Testis (tissue), 2 donors: ENCODE measurements around the gene GLOD5.

Source experiments
- POLR2A ChIP-seq: fragments of 450-650 bp; IDR thresholded peaks from one replicate; pipeline ENCODE4 v1.6.1; 2017; ENCODE audit warnings: antibody characterized with exemption, mild to moderate bottlenecking, moderate library complexity
- TF ChIP-seq, protein P1 (sequence below), 3 experiments: fragments of 450-650 bp in 2 of 3; fragments of 200-600 bp in 1 of 3; sonication (generic) in 1 of 3; IDR thresholded peaks; one replicate each; pipeline ENCODE4 v1.5.1; 2016 to 2019; ENCODE audit warnings: antibody characterized with exemption in 3 of 3, mild to moderate bottlenecking in 2 of 3, moderate library complexity in 1 of 3

DNA sequence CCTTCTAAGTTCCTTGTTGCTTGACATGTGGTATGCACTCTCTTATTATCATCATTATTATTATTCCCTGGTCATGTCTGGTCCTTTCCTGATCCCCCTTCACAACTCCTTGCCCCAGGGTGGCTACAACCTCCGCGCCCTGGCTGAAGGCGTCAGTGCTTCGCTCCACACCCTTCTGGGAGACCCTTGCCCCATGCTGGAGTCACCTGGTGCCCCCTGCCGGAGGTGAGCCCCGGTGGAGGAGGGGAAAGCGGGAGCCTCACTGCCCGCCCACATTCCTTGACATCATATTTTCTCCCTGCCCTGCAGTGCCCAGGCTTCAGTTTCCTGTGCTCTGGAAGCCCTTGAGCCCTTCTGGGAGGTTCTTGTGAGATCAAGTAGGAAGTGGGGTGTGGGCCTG, 53.7 kb downstream of the GLOD5 start:
- TF ChIP-seq, protein P1, sequence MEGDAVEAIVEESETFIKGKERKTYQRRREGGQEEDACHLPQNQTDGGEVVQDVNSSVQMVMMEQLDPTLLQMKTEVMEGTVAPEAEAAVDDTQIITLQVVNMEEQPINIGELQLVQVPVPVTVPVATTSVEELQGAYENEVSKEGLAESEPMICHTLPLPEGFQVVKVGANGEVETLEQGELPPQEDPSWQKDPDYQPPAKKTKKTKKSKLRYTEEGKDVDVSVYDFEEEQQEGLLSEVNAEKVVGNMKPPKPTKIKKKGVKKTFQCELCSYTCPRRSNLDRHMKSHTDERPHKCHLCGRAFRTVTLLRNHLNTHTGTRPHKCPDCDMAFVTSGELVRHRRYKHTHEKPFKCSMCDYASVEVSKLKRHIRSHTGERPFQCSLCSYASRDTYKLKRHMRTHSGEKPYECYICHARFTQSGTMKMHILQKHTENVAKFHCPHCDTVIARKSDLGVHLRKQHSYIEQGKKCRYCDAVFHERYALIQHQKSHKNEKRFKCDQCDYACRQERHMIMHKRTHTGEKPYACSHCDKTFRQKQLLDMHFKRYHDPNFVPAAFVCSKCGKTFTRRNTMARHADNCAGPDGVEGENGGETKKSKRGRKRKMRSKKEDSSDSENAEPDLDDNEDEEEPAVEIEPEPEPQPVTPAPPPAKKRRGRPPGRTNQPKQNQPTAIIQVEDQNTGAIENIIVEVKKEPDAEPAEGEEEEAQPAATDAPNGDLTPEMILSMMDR (IDR thresholded peaks at IDR 0.05): no peak
- TF ChIP-seq POLR2A: no peak
